Osteocyte (in vitro differentiated cells): ENCODE data around the gene CCDC92B. TPM values are rescaled to one million over a fixed set of nuclear protein-coding genes. Genes with fewer than 3 reads are reported as not detected.

Source experiments
- DNase-seq: peaks from one replicate; pipeline ENCODE4 v3.0.0; 2021; ENCODE audit warnings: mixed read lengths; ENCODE audit not compliant: unreplicated experiment; ENCODE audit errors: extremely low spot score
- H3K27ac Mint-ChIP-seq: one replicate; pipeline ENCODE4 v1.8.0; 2021; ENCODE audit warnings: mild to moderate bottlenecking, mixed read lengths; ENCODE audit not compliant: unreplicated experiment
- H3K27me3 Mint-ChIP-seq: one replicate; pipeline ENCODE4 v1.8.0; 2021; ENCODE audit warnings: mixed read lengths; ENCODE audit not compliant: unreplicated experiment
- H3K36me3 Mint-ChIP-seq: one replicate; pipeline ENCODE4 v1.8.0; 2021; ENCODE audit warnings: mixed read lengths; ENCODE audit not compliant: unreplicated experiment
- H3K4me1 Mint-ChIP-seq: one replicate; pipeline ENCODE4 v1.8.0; 2021; ENCODE audit warnings: mixed read lengths; ENCODE audit not compliant: unreplicated experiment
- H3K4me3 Mint-ChIP-seq: one replicate; pipeline ENCODE4 v1.8.0; 2021; ENCODE audit warnings: mild to moderate bottlenecking, moderate library complexity, mixed read lengths; ENCODE audit not compliant: unreplicated experiment
- H3K9me3 Mint-ChIP-seq: one replicate; pipeline ENCODE4 v1.8.0; 2021; ENCODE audit warnings: mixed read lengths; ENCODE audit not compliant: unreplicated experiment
- CTCF ChIP-seq: fragments of 200-600 bp; sonication (generic); IDR thresholded peaks from 2 replicates; pipeline ENCODE4 v1.5.0; 2021; ENCODE audit warnings: antibody characterized with exemption, mild to moderate bottlenecking, moderate library complexity
- total RNA-seq: library from RNA; stranded (reverse); gene quantifications from 2 replicates; pipeline ENCODE4 v1.2.1, GENCODE V29; 2021

CCDC92B gene
- total RNA-seq, 1 donor from 2014 or later = not detected

GRCh38 chr17:2691069-2691871 is 58.2 kb downstream of the CCDC92B start:
- Mint-ChIP-seq H3K27me3 (no peaks in the 10 kb centered on the region), H3K36me3 (no peaks in the 10 kb centered on the region), H3K9me3 (no peaks in the 10 kb centered on the region), H3K4me1 (peaks cover 3% of the 10 kb centered on the region), H3K4me3 (no peak overlapping the region), H3K27ac (no peak overlapping the region)
- no peak for TF ChIP-seq CTCF
- DNase-seq = peak; percentile 83

GRCh38 chr17:2690165-2691068 is 59.0 kb downstream of the CCDC92B start:
- peak; percentile 84 for DNase-seq
- H3K36me3 Mint-ChIP-seq = peaks cover 2% of the 10 kb centered on the region
- no peak for TF ChIP-seq CTCF

GRCh38 chr17:2689411-2690164 is 59.9 kb downstream of the CCDC92B start:
- H3K9me3 Mint-ChIP-seq = no peaks in the 10 kb centered on the region
- peaks cover 3% of the 10 kb centered on the region for H3K36me3 Mint-ChIP-seq
- no peak overlapping the region for H3K4me3 Mint-ChIP-seq
- H3K27me3 Mint-ChIP-seq = no peaks in the 10 kb centered on the region
- DNase-seq = peak; percentile 82
- peaks cover 3% of the 10 kb centered on the region for H3K4me1 Mint-ChIP-seq
- TF ChIP-seq CTCF = no peak
- H3K27ac Mint-ChIP-seq = no peak overlapping the region

More at GRCh38 chr17:2690165-2691068, 59.0 kb downstream of the CCDC92B start:
- Mint-ChIP-seq H3K4me3 (no peak overlapping the region), H3K27me3 (no peaks in the 10 kb centered on the region), H3K9me3 (no peaks in the 10 kb centered on the region), H3K4me1 (peaks cover 3% of the 10 kb centered on the region), H3K27ac (no peak overlapping the region)

GRCh38 chr17:2688351-2689342 is 60.8 kb downstream of the CCDC92B start:
- peaks cover 3% of the 10 kb centered on the region for H3K4me1 Mint-ChIP-seq
- H3K9me3 Mint-ChIP-seq = no peaks in the 10 kb centered on the region
- peak; percentile 80 for DNase-seq
- no peak overlapping the region for H3K4me3 Mint-ChIP-seq
- peaks cover 11% of the 10 kb centered on the region for H3K36me3 Mint-ChIP-seq
- no peak for TF ChIP-seq CTCF
- H3K27me3 Mint-ChIP-seq = no peaks in the 10 kb centered on the region
- peak overlapping the region; percentile 13 for H3K27ac Mint-ChIP-seq
